ENCODE results near the gene REEP6. TPM values are rescaled to one million over a fixed set of nuclear protein-coding genes. Genes with fewer than 3 reads are reported as not detected.

The REEP6 gene
- total RNA-seq, 1 donor from 2014 or later, result 4.8 TPM

DNA sequence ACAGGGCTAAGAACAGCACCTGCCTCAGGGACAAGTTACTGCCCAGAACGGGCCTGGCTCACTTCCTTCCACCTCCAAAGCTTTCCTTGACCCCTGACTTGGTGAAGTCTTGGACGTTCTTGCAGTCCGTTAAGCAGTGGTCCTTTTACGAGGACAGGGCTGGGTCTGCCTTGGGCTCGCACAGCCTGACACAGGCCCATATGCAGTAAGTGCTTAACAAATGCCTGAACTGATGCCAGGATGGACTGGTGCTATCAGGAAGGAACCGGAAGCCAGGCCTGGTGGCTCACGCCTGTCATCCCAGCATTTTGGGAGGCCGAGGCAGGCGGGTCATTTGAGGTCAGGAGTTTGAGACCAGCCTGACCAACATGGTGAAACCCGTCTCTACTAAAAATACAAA is 31.1 kb downstream of the REEP6 start:
- peaks cover 6% of the 10 kb centered on the region for H3K9me3 Mint-ChIP-seq
- H3K27ac ChIP-seq, result no peak overlapping the region
- no peak for DNase-seq (ENCODE audit: low spot score)
- no peaks in the 10 kb centered on the region for H3K79me2 ChIP-seq (ENCODE audit: low read depth)
- H3K27me3 ChIP-seq, result peaks cover 92% of the 10 kb centered on the region
- H3K4me1 ChIP-seq, result no peaks in the 10 kb centered on the region
- H3K27ac Mint-ChIP-seq, result no peak overlapping the region
- no peaks in the 10 kb centered on the region for H3K9me3 ChIP-seq (ENCODE audit: low read depth)
- peaks cover 13% of the 10 kb centered on the region for H4K20me1 ChIP-seq (ENCODE audit: low read depth)
- H3K36me3 Mint-ChIP-seq, result peaks cover 5% of the 10 kb centered on the region
- no peak overlapping the region for H2AFZ ChIP-seq (replicated peaks)
- H3K27me3 Mint-ChIP-seq (ENCODE audit: insufficient read depth, low read depth), result peaks cover 34% of the 10 kb centered on the region
- H3K4me1 Mint-ChIP-seq, result peaks cover 9% of the 10 kb centered on the region
- no peak overlapping the region for H3K4me2 ChIP-seq
- H3K4me3 ChIP-seq, result no peak overlapping the region
- TF ChIP-seq EZH2 (IDR thresholded peaks at IDR 0.05), result no peak
- no peak for TF ChIP-seq EZH2phosphoT487 (IDR thresholded peaks at IDR 0.05)
- TF ChIP-seq, protein P1, sequence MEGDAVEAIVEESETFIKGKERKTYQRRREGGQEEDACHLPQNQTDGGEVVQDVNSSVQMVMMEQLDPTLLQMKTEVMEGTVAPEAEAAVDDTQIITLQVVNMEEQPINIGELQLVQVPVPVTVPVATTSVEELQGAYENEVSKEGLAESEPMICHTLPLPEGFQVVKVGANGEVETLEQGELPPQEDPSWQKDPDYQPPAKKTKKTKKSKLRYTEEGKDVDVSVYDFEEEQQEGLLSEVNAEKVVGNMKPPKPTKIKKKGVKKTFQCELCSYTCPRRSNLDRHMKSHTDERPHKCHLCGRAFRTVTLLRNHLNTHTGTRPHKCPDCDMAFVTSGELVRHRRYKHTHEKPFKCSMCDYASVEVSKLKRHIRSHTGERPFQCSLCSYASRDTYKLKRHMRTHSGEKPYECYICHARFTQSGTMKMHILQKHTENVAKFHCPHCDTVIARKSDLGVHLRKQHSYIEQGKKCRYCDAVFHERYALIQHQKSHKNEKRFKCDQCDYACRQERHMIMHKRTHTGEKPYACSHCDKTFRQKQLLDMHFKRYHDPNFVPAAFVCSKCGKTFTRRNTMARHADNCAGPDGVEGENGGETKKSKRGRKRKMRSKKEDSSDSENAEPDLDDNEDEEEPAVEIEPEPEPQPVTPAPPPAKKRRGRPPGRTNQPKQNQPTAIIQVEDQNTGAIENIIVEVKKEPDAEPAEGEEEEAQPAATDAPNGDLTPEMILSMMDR (IDR thresholded peaks at IDR 0.05), result no peak
- no peak overlapping the region for H3K9ac ChIP-seq
- H3K36me3 ChIP-seq, result no peaks in the 10 kb centered on the region
- peaks cover 21% of the 10 kb centered on the region for H3F3A ChIP-seq (ENCODE audit: low read depth)
- no peak overlapping the region for H3K4me3 Mint-ChIP-seq

DNA sequence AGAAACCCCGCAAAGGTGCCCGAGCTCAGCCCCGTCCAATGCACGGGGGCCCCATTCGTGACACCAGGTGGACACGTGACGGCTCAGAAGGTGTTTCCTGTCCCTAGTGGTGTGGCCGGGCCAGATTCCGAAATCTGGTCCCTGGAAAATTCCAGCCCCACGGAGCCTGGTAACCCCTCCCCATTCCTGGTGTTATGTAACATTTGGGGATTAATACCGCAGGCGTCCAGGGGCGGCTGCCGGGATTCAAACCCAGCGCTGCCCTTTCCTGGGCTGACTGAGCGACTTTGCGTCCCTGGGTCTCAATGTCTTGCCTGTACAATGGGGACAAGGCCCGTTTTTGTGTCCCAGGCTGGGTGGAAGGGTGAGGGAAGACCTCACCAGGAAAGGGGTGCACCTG is 31.9 kb downstream of the REEP6 start:
- peaks cover 6% of the 10 kb centered on the region for H3K9me3 Mint-ChIP-seq

DNA sequence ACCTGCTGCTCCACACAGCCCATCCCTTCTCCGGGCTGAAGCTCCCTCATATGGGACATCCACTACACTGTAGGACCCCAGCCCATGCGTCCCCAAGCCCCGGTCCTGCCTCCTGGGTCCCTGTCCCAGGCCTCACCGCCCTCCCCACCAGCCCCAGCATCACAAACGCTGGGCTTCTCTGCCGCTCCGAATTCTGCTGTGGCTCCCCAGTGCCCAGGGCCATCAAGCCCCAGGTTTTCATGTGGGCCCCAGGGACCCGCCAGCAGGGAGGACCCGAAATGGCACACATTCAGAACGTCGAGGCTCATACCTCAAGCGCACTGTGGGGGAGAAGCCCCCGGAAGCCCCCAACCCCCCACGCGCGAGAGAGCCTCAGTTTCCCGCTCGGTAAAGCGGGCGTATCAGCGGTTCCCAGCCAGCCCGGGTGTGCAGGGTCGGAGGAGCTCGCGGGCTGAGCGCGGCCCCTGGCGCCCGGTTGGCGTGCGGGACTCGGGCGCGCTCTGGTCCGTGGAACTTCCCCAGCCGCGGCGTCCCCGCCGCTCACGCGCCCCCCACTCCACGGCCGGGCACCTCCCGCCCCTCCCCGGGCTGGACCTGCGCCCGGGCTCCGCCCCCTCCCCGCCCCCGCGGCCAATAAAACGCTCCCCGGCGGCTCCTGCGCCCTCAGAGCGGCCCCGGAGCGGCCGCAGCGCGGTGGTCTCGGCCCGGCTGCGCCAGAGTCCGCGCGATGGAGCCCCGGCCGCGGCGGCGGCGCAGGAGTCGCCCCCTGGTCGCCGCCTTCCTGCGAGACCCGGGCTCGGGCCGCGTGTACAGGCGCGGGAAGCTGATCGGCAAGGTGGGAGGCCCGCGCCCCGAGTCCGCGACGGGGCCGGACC is 32.7 kb downstream of the REEP6 start, which contains the start of gene PLK5:
Gene PLK5 (plus strand): TSS at position 666 of the 875 bp plus-strand sequence. CDS start 2,920 bp downstream, outside the sequence.
- Histone ChIP-seq H3K27me3 (peaks cover 86% of the 10 kb centered on the region), H3K4me1 (no peaks in the 10 kb centered on the region), H3K36me3 (no peaks in the 10 kb centered on the region), H2AFZ (replicated peaks) (no peak within 1 kb of the TSS), H3F3A (ENCODE audit: low read depth) (peaks cover 21% of the 10 kb centered on the region), H3K27ac (no peak within 1 kb of the TSS), H3K4me2 (peak within 1 kb of the TSS; percentile 78), H3K9me3 (ENCODE audit: low read depth) (no peaks in the 10 kb centered on the region), H3K4me3 (peak within 1 kb of the TSS; percentile 48), H4K20me1 (ENCODE audit: low read depth) (peaks cover 13% of the 10 kb centered on the region), H3K9ac (no peak within 1 kb of the TSS), H3K79me2 (ENCODE audit: low read depth) (no peaks in the 10 kb centered on the region)
- TF ChIP-seq, protein P1 (IDR thresholded peaks at IDR 0.05), result peak; percentile 6
- no peak for TF ChIP-seq EZH2 (IDR thresholded peaks at IDR 0.05)
- peak; percentile 79 for DNase-seq (ENCODE audit: low spot score)
- peaks cover 9% of the 10 kb centered on the region for H3K4me1 Mint-ChIP-seq
- peaks cover 29% of the 10 kb centered on the region for H3K27me3 Mint-ChIP-seq (ENCODE audit: insufficient read depth, low read depth)
- no peak within 1 kb of the TSS for H3K27ac Mint-ChIP-seq
- H3K9me3 Mint-ChIP-seq, result peaks cover 6% of the 10 kb centered on the region
- H3K4me3 Mint-ChIP-seq, result peak within 1 kb of the TSS; percentile 80
- peaks cover 5% of the 10 kb centered on the region for H3K36me3 Mint-ChIP-seq

More for the DNA sequence above, 31.9 kb downstream of the REEP6 start:
- H3K27ac ChIP-seq, result no peak overlapping the region
- H3K79me2 ChIP-seq (ENCODE audit: low read depth), result no peaks in the 10 kb centered on the region
- H3K27ac Mint-ChIP-seq, result no peak overlapping the region
- no peak for DNase-seq (ENCODE audit: low spot score)
- no peak overlapping the region for H3K4me3 ChIP-seq
- peaks cover 9% of the 10 kb centered on the region for H3K4me1 Mint-ChIP-seq
- no peaks in the 10 kb centered on the region for H3K36me3 ChIP-seq
- no peak overlapping the region for H3K4me2 ChIP-seq
- peaks cover 34% of the 10 kb centered on the region for H3K27me3 Mint-ChIP-seq (ENCODE audit: insufficient read depth, low read depth)
- peaks cover 5% of the 10 kb centered on the region for H3K36me3 Mint-ChIP-seq
- peaks cover 94% of the 10 kb centered on the region for H3K27me3 ChIP-seq
- H4K20me1 ChIP-seq (ENCODE audit: low read depth), result peaks cover 13% of the 10 kb centered on the region
- no peak overlapping the region for H3K4me3 Mint-ChIP-seq
- no peak overlapping the region for H2AFZ ChIP-seq (replicated peaks)
- H3F3A ChIP-seq (ENCODE audit: low read depth), result peaks cover 21% of the 10 kb centered on the region
- no peak overlapping the region for H3K9ac ChIP-seq
- TF ChIP-seq EZH2 (IDR thresholded peaks at IDR 0.05) (no peak), EZH2phosphoT487 (IDR thresholded peaks at IDR 0.05) (no peak)
- TF ChIP-seq, protein P1 (IDR thresholded peaks at IDR 0.05), result no peak
- H3K9me3 ChIP-seq (ENCODE audit: low read depth), result no peaks in the 10 kb centered on the region
- no peaks in the 10 kb centered on the region for H3K4me1 ChIP-seq
